CMK (cell line): ENCODE results near the gene HMGCLL1.

Source experiments
- DNase-seq: peaks from one replicate; pipeline ENCODE4 v3.0.0-alpha.2; 2010; ENCODE audit warnings: low read depth

The HMGCLL1 gene

DNA sequence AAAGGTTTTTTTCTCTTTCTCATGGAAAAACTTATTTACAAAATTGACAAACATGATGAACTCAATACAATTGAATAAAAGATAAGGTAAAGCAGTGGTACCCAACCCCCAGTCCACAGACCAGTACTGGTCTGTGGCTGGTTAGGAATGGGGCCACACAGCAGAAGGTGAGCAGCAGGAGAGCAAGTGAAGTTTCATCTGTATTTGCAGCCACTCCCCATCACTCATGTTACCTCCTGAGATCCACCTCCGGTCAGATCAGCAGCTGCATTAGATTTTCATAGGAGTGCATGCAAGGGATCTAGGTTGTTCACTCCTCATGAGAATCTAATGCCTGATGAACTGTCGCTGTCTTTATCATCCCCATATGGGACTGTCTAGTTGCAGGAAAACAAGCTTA is 47.5 kb downstream of the HMGCLL1 start:
- no peak for DNase-seq

DNA sequence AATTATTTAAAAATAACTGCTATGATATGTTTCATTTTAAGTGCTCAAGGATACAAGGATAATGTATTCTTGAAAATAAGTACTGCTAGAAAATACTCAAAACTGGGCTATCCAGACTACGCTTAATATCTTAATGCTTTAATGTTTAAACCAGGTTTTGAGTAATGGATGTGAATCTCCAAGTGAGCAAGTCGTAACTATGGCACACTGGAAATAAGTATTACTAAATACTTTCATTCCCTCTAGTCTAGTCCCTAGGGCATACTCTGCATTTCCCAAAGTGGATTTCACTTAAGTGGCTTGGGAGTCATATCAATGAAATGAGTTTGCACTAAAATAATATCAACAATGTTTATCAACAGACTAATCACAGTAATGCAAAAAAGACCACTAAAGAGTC is 48.1 kb downstream of the HMGCLL1 start:
- no peak for DNase-seq

DNA sequence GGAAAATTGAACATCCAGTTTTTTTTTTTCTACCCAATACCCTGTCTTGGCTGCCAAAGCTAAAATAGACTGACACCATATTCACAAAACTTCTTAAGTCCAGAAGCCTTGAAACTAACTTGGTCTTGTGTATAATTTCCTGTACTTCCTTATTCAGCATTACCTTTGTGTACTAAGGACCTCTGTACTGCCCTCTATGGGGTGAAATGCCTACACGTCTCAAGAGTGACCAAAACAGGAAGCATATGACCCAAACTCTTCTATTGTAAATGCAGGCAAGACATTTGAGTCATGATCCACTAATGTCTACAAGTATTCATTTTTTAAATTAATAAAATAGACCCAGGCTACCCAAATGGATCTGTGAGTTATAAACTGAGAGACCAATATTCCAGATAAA is 50.4 kb downstream of the HMGCLL1 start:
- no peak for DNase-seq

DNA sequence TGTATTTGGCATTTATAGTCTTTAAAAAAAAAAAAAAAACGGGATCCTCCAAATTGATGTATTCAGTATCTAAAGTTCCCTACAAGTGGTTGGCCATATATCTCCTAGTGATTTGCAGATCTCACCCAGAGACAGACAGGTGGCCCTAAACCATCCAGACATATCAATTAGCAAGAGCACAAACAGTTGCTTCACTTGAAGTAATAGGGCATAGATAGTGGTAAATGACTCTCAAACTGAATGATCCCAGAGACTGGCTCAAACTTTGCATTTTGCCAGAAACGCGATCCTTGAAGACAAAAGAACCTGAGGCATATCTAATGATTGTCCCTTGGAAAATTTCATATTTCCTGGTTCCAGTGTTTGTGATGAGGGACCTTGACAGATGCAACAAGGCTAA is 54.6 kb downstream of the HMGCLL1 start:
- no peak for DNase-seq

DNA sequence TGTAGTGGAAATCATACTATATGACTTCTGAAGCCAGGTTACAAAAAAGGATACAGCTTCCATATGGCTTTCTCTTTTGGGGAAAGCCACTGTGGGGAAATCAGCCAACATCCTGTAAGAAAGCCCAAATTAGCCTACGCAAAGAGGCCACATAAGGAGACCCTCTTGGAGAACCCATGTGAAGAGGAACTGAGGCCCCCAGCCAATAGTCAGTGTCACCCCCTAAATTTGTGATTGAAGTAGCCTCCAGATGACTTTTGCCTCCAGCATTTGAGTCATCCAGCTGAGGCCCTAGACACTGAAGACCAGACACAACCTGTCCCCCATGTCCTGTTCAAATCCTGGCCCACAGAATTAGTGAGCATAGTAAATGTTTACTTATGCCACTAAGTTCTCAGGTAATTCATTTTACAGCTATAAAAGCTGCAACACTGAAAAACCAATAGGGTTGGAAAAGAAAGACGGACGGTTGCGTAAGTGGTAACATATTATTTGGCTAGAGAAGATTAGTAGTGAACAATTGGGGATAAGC is 60.4 kb downstream of the HMGCLL1 start:
- DNase-seq = no peak

DNA sequence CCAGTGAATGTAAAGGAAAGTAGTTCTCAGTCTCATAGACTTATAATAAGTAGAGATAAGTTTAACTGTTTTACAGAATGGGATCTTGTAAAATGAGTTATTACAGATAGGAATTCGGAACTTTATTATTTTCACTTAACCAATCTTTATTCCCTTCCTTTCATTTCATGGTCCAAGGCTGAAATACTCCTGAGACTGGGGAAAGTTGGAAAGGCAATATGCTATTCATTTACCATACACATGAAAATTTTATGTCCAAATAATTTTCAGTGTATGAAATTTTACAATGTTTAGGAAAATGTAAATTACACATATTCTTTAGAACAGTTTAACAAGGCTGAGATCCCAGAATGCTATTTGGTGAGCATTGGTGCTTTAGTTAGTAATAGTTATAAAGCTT is 62.3 kb downstream of the HMGCLL1 start:
- DNase-seq = no peak

DNA sequence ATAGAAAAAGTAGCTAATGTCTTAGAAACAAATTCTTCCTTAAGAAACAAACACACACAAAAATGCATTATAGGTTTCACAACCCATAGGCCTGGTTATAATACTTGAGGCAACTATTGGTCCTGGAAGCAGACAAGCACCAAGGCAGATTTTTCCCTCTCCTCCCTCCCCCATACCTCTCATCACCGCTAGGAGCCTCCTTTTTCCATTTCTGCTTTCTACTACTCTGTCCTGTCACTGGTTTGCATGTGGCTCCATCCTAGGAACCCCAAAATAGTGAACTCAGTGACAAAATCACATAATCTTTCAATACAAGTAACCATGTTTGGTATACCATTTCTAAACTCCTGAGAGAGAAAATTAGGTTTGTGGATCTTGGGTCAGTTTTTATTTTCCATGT is 66.1 kb downstream of the HMGCLL1 start:
- no peak for DNase-seq

DNA sequence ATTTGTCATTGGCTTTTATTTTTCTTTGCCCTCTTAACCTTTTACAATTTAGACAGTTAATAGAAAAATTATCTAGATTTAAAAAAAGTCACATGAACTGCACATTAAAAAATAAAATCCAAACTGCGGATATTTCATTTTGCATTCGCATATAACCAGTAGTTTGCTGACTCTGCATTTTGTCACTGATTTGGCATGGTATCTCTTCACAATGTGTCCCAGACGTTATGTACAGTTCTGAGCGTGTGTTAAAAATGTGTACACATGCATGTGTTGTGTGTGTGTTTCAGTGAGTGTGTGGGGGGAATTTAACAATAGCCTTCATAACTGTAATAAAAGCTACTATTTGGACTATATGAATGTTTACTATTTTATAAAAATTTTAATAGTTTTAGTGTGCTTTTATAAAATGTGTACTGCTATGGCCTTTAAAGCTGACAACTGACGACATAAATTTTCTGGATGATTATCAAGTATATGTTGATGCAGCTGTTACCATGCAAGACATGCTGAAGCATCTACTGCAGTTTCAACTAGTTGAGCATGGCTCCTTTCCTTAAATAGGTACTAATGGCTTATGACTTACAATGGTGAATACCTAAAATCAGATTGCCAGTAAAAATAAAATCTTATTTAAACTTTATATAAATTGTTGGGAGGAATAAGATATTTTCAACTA is 67.7 kb downstream of the HMGCLL1 start:
- no peak for DNase-seq

DNA sequence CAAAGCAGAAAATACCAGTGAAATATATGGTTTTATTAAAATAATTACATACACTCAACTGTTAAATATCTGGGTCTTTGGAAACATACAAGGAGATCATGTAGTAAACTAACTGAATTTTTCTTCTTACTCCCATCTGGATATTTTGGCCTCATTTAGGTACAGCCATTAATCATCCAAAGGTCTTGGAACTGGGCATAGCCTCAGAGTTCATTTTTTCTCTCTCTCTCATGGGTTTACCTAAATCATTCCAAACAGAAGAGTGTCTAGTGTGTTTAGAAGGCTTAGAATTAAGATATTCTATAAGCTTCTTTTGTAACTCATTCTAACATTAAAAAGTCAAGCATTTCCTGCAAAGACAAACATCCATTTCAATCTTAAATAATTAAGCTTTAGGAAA is 79.4 kb downstream of the HMGCLL1 start:
- DNase-seq = no peak

DNA sequence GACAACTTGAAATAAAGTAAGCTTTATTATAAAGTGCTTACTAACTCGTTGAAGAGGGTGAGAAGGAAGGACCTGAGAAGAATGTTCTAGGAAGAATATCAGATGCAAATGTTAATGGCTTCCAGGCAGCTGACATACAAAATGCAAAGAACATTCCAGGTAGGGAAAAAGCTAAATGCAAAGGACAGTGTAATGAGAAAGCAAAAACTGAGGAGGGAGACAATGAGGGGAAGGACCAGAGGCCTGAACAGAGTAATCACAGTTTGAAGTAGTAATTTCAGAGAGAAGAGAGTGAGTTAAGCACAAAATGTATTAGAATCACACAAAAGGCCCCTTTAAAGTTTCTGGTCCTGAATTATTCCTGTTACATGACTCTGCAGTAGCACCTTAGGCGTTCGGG is 81.3 kb downstream of the HMGCLL1 start:
- no peak for DNase-seq

DNA sequence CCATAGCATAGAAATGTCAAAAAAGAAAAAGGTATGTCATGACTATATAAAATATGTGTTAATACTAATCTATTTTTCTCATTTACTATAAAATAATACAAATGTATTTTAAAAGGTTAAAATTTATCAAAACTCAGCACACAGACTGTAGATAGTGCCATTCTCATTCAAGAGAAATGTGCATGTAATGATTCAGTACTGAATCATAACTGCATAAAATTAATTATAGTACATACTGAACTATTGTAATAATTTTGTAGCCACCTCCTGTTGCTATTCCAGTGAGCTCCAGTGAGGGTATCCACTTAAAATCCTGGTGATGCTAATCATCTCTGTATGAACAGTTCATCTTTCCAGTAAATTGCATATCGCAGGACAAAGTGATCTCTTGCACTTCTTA is 82.8 kb downstream of the HMGCLL1 start:
- no peak for DNase-seq

DNA sequence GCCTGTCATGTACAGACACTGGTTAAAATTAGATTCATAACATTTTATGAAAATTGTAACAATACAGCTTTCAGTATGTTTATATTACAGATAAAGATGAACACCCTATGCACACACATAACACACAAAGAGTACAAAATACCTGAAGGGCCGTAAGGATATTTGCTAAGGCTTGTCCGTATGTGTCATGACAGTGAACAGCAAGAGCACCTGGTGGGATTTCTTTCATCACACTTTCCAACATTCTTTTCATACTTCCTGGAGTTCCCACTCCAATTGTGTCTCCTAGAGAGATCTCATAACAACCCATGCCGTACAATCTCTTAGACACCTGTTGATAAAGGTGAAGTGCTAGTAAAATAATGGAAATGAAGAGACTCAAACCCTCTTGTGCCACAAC is 83.7 kb downstream of the HMGCLL1 start:
- DNase-seq = no peak

DNA sequence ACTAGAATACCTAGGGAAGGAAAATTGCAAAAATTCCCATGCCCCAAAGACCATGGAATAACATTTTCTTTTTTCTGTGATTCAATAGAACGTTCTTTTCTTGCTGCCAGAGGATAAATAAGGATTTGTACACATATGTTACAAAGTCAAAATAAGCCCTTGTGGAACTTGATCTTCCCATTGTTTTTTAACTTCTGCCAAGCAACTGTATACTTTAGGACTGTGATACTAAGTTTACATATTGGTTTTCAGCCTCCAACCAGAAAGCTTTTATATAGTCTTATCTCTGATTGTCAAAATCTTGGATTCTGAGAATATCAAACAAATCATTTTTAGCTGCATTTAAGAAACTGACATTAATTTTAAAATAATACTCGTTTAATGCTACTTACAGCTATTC is 84.6 kb downstream of the HMGCLL1 start:
- no peak for DNase-seq

DNA sequence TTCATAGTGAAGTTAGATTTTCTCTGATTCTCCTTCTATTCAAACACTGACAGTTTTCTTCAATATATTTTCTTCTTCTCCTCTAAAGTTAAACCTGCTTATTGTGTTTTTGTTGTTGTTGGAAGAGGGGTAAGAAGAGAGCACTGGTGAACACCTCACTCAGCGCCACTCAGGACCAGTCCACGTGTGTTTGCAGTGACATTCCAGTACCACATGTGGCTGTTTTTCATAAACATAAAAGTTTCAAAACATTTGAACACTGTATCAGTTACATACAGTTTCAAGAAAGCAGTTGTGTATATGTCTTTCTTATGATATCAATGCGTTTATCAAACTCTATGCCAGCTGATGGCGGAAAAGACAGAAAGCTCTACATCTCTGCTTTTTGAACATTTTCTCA is 86.7 kb downstream of the HMGCLL1 start:
- no peak for DNase-seq

DNA sequence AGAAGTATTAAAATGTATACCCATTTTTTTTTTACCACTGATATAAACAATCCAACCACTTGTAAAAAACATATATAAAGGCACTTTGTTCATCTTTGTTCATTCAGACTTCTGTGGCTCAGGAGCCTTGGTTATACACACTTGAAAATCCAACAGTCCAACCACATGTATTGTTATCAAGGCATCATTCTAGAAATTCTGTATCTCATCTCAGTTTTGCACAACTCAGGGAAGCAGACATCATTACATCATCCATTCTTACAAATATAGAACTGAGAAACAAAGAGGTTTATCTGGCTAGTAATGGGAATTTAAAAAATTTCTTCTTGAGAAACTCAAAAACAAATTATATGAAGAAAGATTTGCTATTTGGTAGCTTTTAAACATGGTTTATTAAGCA is 88.1 kb downstream of the HMGCLL1 start:
- DNase-seq = no peak

DNA sequence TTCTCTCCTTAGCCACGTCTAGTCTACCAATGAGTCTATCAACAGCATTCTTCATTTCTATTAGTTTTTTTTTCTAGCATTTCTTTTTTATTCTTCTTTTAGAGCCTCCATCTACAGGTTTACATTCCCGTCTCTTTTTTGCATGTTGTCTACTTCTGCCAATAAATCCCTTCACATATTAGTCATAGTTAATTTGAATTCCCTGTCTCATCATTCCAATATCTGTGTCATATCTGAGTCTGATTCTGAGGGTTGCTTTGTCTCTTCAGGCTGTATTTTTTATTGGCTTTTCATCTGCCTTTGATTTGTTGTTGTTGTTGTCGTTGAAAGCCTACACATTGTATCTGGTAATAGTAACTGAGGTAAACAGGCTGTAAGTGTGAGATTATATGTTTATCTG is 104.6 kb downstream of the HMGCLL1 start:
- no peak for DNase-seq

DNA sequence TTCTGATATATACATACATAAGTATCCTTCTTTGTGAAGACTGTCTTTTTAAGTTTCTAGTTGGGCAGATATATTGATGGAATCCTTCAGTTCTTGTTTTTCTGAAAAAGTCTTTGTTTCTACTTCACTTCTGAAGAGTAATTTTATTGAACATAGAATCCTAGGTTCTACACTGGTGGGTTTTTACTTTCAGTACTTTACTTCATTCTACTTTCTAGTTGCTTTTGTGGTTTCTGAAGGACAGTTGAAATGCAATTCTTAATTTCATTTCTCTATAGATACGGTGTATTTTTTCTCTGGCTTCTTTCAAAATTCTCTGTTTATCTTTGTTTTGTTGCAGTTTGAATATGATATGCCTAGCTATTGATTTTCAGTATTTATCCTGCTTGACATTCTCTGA is 105.3 kb downstream of the HMGCLL1 start:
- DNase-seq = no peak

DNA sequence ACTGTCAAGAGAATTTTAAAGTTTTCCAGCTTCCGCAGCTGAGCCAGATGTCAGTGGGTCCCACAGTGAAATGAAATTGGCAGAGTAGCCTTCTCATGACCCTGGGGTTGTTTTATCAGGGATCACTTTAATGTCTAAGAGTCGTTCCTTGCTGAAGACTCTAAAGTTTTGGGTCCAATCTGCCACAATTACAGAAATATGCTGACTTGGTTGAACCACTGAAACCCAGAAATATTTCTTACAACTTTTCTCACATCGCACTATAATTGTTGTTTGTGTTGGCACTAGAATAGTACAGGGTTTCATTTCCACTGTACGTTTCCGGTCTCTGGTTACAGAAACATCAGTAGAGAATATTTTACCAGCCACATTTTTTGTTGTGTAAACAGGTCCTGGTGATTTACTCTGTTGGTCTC is 109.0 kb downstream of the HMGCLL1 start:
- DNase-seq = no peak

DNA sequence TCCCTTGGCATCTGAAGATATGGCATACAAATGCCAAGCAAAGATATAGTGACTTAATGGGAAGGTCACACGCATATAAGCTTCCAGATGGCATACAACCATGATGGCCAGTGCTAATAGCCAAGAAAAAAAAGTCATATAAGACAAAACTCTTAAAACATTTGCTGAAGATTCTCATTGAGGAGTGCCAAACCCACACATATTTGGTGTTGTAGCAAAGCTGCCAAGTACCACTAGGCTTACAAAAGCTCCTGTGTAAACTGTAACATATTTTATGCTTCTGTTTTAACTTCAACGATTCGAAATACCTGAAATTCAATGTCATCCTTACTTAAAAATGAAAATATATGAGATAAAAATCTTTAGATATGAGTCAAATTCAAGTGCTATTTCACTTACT is 123.0 kb downstream of the HMGCLL1 start:
- DNase-seq = no peak

DNA sequence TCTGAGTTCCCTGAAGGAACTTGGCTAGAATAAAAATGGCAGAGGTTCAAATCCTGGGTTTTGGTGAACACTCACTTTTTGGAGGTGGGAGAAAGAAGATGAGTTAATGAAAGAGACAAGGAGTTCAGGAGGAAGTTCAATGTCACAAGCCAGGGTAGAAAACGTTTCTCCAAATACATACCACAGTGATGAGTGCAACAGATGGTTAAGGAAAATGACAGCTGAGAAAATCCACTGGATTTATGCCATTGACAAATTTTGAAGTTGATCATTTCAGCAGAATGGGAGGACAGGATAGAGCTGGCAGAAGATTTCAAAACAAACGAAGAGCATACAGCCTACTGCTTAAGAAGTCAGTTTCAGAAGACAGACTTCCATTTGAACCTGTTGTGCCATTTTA is 129.0 kb downstream of the HMGCLL1 start:
- no peak for DNase-seq

DNA sequence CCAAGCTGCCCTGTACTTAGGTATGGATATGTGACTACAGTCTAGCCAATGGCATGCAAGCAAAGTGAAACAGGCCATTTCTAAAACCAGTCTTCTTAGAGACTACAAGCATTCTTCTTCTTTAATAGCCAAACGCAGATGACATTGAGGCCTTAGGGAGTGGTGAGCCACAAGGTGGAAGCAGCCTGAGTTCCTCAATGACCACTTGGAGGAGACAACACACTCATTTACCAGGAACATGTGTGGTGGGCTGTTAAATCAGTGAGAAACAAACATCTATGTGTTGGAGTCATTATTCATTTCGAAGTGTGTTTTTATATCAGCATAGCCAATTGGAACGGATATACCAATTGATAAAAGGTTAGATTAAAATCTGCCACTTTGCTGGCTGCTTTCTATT is 129.8 kb downstream of the HMGCLL1 start:
- no peak for DNase-seq

DNA sequence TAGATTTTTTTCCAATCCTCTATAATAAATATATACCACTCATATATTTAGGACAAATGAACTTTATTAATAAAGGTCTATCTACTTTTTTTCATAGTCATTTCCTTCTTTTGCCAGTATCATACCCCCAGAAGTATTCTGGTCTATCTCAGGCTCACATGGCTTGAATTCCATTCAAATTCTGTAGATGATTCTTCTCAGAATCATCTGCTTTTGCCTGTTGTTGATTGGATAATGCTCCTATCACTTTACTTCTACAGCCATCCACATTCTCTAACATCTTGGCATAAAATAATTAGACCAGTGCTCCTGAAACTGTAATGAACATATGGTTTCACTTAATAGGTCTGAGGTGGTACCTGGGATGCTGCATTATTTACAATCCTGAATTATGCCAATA is 130.5 kb downstream of the HMGCLL1 start:
- no peak for DNase-seq

DNA sequence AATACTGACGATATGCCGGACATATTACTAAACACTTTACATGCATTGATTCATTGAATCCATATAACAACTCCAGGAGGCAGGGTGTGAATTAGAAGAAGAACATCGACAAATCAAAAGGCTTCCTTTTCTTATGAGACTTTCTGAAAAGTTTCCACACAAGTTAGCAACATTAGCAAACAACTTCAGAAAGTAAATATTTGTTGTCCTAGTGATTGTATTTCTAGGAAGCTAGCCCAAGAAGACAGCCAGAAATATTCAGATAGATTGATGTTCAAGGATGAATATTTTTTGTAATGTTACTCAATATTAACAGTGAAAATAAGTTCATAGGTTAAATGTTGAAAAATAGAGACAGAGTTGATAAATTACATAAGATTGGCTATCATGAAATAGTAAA is 131.1 kb downstream of the HMGCLL1 start:
- DNase-seq = no peak

DNA sequence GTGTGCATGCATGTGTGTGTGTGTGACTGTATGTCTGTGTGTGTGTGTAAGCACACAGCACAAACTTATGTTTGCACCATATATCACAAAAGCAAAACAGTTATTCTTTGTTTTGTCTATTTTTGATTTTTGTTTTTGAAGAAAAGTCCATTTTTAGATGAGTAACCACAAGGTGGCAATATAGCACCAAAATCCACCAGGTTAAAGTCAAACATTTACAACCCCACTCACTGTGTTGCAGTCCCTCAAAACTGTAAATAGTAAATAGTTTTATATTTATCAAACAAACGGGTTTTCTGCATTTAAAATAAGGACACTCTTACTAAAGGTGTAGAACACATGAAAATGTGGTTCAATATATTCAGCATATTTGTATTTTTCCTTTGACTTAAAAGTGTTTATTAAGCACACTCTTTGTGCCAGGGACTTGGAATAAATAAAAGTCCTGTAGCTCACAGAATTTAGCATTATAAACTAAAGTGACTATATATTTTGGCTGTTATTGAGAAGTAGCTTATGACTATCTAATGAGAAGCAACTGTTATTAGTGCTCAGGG is 133.3 kb downstream of the HMGCLL1 start:
- DNase-seq = no peak
